ENCODE data around the gene VRK1.

GRCh38 chr14:96761066-96761465 lies 36.1 kb upstream of the VRK1 start:
- no peak for TF ChIP-seq CTCF (IDR thresholded peaks at IDR 0.05 in 4 of 5, conservative IDR thresholded peaks at IDR 0.05 in 1 of 5)
- no peak for TF ChIP-seq POLR2A (IDR thresholded peaks at IDR 0.05)
